Transverse colon (tissue), 4 donors: ENCODE data around the gene TMEM63B. TPM values are rescaled to one million over a fixed set of nuclear protein-coding genes. Genes with fewer than 3 reads are reported as not detected.

Source experiments
- DNase-seq: peaks from one replicate; pipeline ENCODE4 v3.0.0-alpha.2; 2019
- H3K27ac ChIP-seq, 4 donors: fragments of 200-600 bp; sonication (generic); 2 replicates each; pipeline ENCODE4 v1.5.1; 2016 to 2018; ENCODE audit warnings: inconsistent platforms in 4 of 4
- H3K27me3 ChIP-seq: fragments of 200-600 bp; sonication (generic); 2 replicates; pipeline ENCODE4 v1.5.1; 2017; ENCODE audit warnings: inconsistent platforms
- H3K36me3 ChIP-seq, 4 donors: fragments of 200-600 bp; sonication (generic); 2 replicates each; pipeline ENCODE4 v1.5.1; 2017 to 2019; ENCODE audit warnings: inconsistent platforms in 4 of 4
- H3K4me1 ChIP-seq, 4 donors: fragments of 200-600 bp; sonication (generic); 2 replicates each; pipeline ENCODE4 v1.5.1; 2017 to 2020; ENCODE audit warnings: inconsistent platforms in 4 of 4
- H3K4me3 ChIP-seq, 4 donors: fragments of 200-600 bp; sonication (generic); 1 replicate in 1 of 4; 2 replicates in 3 of 4; pipeline versions ENCODE4 v1.5.1 to v1.6.1; 2017 to 2019; ENCODE audit warnings: inconsistent platforms in 4 of 4
- H3K9me3 ChIP-seq, 2 donors: fragments of 200-600 bp; sonication (generic); 2 replicates each; pipeline ENCODE4 v1.5.1; 2017 to 2019; ENCODE audit warnings: inconsistent platforms in 2 of 2
- EP300 ChIP-seq: sonication (generic); formaldehyde crosslinking; IDR thresholded peaks from one replicate; pipeline ENCODE4 v1.6.1; 2017; ENCODE audit warnings: antibody characterized with exemption, low read depth
- POLR2A ChIP-seq: fragments of 450-650 bp; IDR thresholded peaks from one replicate; pipeline ENCODE4 v1.6.1; 2016; ENCODE audit warnings: antibody characterized with exemption, mild to moderate bottlenecking, moderate library complexity
- POLR2AphosphoS5 ChIP-seq, 3 donors: sonication (generic); formaldehyde crosslinking; IDR thresholded peaks; one replicate each; pipeline ENCODE4 v1.6.1; 2016; ENCODE audit warnings: antibody characterized with exemption in 3 of 3
- WGBS, 2 donors: methylation state at CpG; one replicate each; pipeline ENCODE4 v1.1.5; 2018; ENCODE audit warnings: low coverage in 1 of 2; 5-methylcytosine and 5-hydroxymethylcytosine counted together
- in situ Hi-C, 4 donors: fragments of 200-750 bp; cut with MboI; loops; one replicate each; pipeline versions ENCODE4 v1.15.0 to v1.15.1; 2017; ENCODE audit warnings: low sequenced_read_pairs in 3 of 4, low pct_ligation_motif_present in 1 of 4, low pct_unique_long_range_greater_than_20kb in 1 of 4
- intact Hi-C: fragments of 100-400 bp; cut with DNase I; formaldehyde crosslinking; loops from one replicate; pipeline ENCODE4 v1.15.1; 2023; ENCODE audit warnings: low total_unique reads
- total RNA-seq, 4 donors: library from RNA; depleted of rRNA; stranded (reverse); fragments of >200 nt; gene quantifications; one replicate each; pipeline ENCODE4 v1.1.0, GENCODE V29; 2016
- TF ChIP-seq, protein P1 (sequence below), 5 experiments: fragments of 200-600 bp in 3 of 5; fragments of 450-650 bp in 2 of 5; sonication (generic) in 3 of 5; IDR thresholded peaks; 1 replicate in 2 of 5; 2 replicates in 3 of 5; pipeline ENCODE4 v1.5.1; 2016 to 2017; ENCODE audit warnings: antibody characterized with exemption in 5 of 5, inconsistent platforms in 3 of 5, mild to moderate bottlenecking in 2 of 5, moderate library complexity in 1 of 5

Gene TMEM63B
- total RNA-seq, 4 donors from 2014 or later = 35.0 to 258 (median 89.4) TPM

DNA sequence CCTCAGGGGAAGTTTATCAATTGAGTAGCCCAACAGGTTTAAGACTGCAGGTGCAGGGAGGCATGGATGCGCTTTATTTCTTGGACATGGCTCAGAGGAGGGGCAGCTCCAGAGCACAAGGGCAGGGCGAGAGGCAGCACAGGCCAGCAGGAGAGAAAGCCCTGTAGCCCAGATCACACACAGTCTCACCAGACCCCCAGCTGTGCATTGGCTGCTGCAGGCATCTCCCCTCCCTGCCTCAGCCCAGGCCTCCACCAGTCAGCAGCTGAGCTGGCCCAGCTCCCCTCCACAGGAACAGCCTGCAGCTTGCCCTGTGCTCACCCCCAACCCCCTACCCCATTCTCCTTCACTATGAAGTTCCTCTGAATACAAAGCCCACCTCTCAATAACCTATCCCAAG, 24.8 kb upstream of the TMEM63B start:
- no peaks in the 10 kb centered on the region for H3K27me3 ChIP-seq
- H3K27ac ChIP-seq = no peak overlapping the region
- intact Hi-C loops = no loop called here
- no peak overlapping the region for H3K4me3 ChIP-seq
- H3K4me1 ChIP-seq = peaks cover 0 to 9% (median 0%) of the 10 kb centered on the region in 4 donors
- in situ Hi-C loops = loop anchor here in 2 of 4 donors (5.0 kb wide), 1 partner anchor 50 kb away; no protein-coding TSS in a partner anchor
- TF ChIP-seq, protein P1, sequence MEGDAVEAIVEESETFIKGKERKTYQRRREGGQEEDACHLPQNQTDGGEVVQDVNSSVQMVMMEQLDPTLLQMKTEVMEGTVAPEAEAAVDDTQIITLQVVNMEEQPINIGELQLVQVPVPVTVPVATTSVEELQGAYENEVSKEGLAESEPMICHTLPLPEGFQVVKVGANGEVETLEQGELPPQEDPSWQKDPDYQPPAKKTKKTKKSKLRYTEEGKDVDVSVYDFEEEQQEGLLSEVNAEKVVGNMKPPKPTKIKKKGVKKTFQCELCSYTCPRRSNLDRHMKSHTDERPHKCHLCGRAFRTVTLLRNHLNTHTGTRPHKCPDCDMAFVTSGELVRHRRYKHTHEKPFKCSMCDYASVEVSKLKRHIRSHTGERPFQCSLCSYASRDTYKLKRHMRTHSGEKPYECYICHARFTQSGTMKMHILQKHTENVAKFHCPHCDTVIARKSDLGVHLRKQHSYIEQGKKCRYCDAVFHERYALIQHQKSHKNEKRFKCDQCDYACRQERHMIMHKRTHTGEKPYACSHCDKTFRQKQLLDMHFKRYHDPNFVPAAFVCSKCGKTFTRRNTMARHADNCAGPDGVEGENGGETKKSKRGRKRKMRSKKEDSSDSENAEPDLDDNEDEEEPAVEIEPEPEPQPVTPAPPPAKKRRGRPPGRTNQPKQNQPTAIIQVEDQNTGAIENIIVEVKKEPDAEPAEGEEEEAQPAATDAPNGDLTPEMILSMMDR (IDR thresholded peaks at IDR 0.05) = no peak
- TF ChIP-seq POLR2A (no peak), POLR2AphosphoS5 (IDR thresholded peaks at IDR 0.05) (no peak), EP300 (no peak)
- DNase-seq = no peak
- no peaks in the 10 kb centered on the region for H3K9me3 ChIP-seq
- WGBS, 2 donors = 96% methylated on average over 2 of the region's 2 CpGs; no CpG with 5 or more reads in 1 of the 2 donors
- no peaks in the 10 kb centered on the region for H3K36me3 ChIP-seq

DNA sequence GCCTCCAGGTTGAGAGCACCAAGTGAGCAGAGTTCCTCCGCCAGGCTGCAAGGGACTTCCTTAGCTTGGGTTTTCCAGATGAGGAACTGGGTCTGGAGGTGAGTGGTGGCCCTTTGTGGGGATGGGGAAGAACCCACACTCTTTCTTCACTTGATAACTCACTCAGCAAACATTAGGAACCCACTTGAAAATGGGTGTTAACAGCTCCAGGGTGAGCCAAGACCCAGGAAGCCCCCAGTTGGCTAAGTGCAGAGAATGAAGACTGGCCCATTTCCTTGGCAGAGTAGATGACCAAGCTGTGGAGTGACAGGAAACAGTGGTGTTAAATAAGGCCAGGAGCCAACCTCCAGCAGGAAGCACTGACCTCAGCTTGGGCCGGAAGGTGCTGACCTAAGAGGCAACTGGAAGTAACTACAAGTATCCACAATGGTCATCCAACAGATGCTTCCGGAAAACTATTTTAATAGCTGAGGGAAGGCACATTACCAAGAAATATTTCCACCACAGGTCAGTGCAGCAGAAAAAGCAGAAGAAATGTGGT, 22.8 kb upstream of the TMEM63B start:
- Histone ChIP-seq H3K4me3 (no peak overlapping the region), H3K36me3 (no peaks in the 10 kb centered on the region), H3K27me3 (no peaks in the 10 kb centered on the region), H3K9me3 (no peaks in the 10 kb centered on the region), H3K27ac (no peak overlapping the region), H3K4me1 (peaks cover 0 to 9% (median 0%) of the 10 kb centered on the region in 4 donors)
- intact Hi-C loops (no loop called here), in situ Hi-C loops (loop anchor here in 2 of 4 donors (5.0 kb wide), 1 partner anchor 48 kb away; no protein-coding TSS in a partner anchor)
- WGBS, 2 donors = 77 to 80% methylated on average over 1 to 3 of the region's 3 CpGs
- DNase-seq = no peak
- TF ChIP-seq POLR2A (no peak), POLR2AphosphoS5 (IDR thresholded peaks at IDR 0.05) (peak in 1 of 3 donors; percentile 4)

DNA sequence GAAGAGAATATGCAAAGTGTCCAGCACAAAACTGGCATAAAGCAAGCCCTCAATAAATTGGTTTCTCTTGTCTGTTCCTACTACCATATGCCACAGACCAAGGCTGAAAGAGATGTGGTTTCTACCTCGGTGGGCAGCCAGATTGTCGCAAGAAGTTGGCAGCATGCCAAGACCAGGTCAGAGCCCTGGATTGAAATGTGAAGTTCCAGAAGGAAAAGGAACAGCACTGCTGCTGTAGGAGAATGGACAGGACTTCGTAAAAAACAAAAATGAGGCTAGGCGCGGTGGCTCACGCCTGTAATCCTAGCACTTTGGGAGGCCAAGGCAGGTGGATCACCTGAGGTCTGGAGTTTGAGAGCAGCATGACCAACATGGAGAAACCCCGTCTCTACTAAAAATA, 22.2 kb upstream of the TMEM63B start:
- in situ Hi-C loops = no loop called here
- intact Hi-C loops = no loop called here
- Histone ChIP-seq H3K36me3 (no peaks in the 10 kb centered on the region), H3K27ac (no peak overlapping the region), H3K27me3 (no peaks in the 10 kb centered on the region), H3K4me3 (no peak overlapping the region), H3K4me1 (peaks cover 0 to 9% (median 0%) of the 10 kb centered on the region in 4 donors), H3K9me3 (no peaks in the 10 kb centered on the region)
- 87% methylated on average over 7 of the region's 7 CpGs; no CpG with 5 or more reads in 1 of the 2 donors for WGBS, 2 donors
- no peak for DNase-seq
- TF ChIP-seq, protein P1 (IDR thresholded peaks at IDR 0.05) = no peak
- TF ChIP-seq POLR2AphosphoS5 (IDR thresholded peaks at IDR 0.05) = no peak
- TF ChIP-seq EP300 = no peak
- no peak for TF ChIP-seq POLR2A

DNA sequence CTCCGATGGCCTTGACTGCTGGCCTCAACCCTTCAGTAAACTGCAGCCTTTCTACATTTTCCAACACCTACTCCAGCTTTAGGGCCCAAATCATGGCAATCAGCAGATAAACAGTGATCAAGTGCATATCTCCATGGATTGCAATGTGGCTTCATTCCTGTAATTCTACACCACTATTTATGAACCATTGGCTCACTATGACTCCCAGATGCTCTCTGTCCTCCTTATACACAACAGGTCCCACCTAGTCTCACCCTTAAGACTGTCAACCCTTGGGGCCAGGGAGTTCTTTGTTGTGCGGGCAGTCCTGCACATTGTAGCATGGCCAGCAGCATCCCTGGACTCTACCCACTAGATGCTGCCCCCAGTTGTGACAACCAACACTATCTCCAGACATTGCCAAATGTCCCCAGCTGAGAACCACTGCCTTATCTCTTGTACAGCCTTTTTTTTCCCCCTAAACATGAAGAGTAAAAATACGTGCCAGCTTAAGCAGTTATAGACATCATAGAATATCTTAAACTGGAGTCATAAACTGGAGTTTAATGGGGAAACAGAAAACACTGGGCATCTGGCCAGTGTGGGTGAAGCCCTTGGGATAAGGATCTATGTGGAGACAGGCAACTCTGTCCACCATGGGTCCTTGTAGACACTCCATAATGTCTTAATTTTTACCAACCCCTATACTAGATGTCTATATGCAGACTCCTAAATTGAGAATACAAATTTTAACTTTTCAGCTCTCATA, 21.2 kb upstream of the TMEM63B start:
- peaks cover 0 to 9% (median 0%) of the 10 kb centered on the region in 4 donors for H3K4me1 ChIP-seq
- no peak overlapping the region for H3K27ac ChIP-seq
- H3K9me3 ChIP-seq = no peaks in the 10 kb centered on the region
- no peak for DNase-seq
- TF ChIP-seq, protein P1 (IDR thresholded peaks at IDR 0.05) = no peak
- TF ChIP-seq POLR2AphosphoS5 (IDR thresholded peaks at IDR 0.05) = no peak
- TF ChIP-seq EP300 = no peak
- no peak for TF ChIP-seq POLR2A
- H3K4me3 ChIP-seq = no peak overlapping the region
- intact Hi-C loops (no loop called here), in situ Hi-C loops (no loop called here)
- H3K36me3 ChIP-seq = peaks cover 0 to under 1% (median 0%) of the 10 kb centered on the region in 4 donors
- H3K27me3 ChIP-seq = no peaks in the 10 kb centered on the region
- 72 to 83% methylated on average over 2 to 3 of the region's 3 CpGs for WGBS, 2 donors
